HG02870 (cell line): Measurements from ENCODE around the gene SSH2.
"Not testable (repeated sequence)": the region's sequence is repeated elsewhere in the genome, so short reads cannot be mapped to it uniquely, and the experiment has no call there.

Experiments
- ATAC-seq: cut with Tn5 transposase; IDR thresholded peaks from one replicate; pipeline ENCODE4 v1.9.1; 2021; ENCODE audit warnings: mild to moderate bottlenecking, moderate library complexity; ENCODE audit not compliant: unreplicated experiment

The SSH2 gene

DNA sequence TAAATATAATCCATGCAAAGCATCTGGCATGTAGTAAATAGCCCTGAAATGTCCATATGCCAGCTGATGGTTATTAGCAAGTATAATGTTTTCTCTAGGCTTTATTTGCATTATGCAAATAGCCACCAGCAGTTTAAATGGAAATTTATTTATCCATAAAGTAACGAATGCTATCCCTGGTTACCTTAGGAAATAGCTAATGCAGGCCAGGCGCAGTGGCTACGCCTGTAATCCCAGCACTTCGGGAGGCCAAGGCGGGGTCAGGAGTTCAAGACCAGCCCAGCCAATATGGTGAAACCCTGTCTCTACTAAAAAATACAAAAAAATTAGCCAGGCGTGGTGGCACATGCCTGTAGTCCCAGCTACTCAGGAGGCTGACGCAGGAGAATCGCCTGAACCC lies 254.1 kb downstream of the SSH2 start:
- not testable (repeated sequence) for ATAC-seq

DNA sequence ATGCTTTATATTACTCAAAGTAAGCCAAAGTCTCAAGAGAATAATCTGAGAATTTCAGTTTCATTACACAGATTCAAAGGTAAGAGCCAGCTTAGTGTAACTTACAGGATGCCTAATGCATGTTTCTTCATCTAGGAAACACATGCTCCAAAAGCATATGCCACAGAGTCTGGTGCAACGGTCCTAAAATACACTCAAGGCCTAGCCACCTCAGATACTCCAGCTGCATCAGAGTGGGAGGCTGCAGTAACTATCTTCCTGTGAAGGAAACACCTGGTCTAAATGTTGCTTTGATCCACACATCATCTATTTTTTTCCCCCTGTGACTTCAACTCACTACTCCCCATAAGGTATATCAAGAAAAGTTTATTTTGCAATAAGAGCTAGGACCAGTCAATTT lies 255.7 kb downstream of the SSH2 start:
- ATAC-seq, result no peak

DNA sequence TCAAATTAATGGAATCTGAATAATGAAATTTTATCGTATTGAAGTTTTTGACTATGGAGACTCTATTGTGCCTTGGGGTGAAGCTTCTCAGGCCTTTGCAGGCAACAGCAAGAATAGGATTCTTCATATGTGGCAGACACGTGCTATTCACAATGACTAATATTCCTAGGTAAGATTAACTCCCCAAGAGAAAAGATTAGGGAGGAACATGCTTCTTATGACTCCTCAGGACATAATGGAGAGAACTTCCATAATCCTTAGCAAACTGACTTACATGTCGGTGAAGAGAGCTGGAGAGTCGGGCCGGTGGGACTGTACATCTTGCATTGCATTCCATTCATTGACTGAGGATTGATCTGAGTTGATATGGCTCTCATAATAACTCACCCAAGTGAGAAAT lies 258.4 kb downstream of the SSH2 start:
- ATAC-seq, result no peak

DNA sequence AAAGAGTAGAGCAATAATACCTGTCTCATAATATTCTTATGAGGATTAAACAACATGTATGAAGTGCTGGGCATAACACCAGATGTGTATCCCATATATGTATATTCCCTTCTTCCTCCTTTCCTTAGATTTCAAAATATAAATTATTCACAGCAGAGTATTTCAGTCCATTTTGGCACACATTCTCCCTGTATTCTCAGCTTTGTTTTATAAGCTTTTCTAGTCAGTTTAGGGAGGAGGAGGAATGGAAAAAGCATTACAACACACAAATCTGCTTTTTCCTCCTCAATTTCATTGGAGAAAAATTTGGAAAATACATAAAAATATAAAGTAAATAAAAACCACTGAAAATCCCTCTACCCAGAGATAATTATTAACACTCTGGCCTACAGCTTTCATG lies 260.8 kb downstream of the SSH2 start:
- ATAC-seq, result no peak

DNA sequence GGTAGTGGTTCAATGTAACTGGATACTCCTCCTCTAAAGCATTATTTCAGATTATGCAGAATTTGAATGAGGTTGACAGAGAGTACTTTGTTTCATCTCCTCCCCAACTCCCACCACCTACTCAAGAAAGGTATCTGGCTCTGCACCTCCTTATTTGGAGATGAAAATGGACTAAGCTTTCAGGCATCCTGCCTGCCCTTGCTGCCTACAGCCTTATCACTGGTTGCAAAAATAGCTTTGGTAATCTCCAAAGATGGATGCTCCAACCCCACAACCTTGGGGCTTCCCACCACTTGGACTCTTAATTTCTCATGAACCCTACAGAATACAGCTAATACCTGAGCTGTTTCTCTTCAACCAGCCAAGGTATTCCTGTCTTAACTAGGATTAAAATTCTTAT lies 262.1 kb downstream of the SSH2 start:
- ATAC-seq, result no peak

DNA sequence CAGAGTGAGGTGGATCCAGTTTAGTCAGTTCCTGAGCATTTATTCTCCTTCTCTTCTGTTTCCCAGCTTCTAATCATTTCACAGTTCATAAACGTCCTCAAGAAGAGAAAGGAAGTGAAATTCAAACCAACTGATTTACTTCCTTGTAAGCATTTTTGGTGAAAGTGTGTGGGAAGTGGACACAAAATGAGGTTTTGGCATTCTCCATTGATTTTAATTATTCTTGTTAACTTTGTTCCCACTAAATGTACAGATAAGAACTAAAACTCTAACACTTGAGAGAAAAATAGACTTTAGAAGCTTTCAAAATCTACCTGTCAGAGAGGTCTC lies 264.6 kb downstream of the SSH2 start:
- ATAC-seq, result no peak

DNA sequence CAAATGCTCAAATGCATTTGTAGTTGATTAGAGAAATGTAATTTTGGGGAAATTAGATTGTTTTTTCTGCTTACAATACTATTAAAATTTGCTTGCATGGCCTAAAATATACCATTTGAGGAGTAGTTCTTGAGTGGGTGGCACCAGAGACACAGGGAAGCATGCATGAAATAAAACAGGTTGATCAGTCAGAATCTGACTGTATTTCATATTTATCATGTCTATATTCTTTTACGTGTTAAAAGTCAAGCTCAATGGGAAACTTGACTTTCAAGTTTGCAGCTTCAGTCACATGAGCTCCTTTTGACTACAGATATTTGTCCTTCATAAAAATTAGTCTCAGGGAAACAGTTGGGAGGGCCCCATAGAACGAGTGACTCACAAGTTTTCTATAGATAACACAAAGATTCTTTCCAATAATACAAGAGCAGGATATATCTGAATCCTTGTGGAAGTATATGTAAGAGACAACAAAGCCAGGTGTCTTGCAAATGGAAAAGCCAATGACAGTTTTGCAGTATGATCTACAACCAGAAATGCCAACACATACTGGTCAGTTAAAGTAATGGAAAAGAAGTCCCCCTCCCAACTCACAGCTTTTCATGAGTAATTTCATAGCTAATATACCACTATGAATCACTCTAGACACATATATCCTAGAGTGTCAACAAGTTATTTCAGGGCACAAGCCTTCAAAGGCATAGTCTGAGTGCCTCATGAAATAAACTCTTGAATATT lies 265.1 kb downstream of the SSH2 start:
- no peak for ATAC-seq

DNA sequence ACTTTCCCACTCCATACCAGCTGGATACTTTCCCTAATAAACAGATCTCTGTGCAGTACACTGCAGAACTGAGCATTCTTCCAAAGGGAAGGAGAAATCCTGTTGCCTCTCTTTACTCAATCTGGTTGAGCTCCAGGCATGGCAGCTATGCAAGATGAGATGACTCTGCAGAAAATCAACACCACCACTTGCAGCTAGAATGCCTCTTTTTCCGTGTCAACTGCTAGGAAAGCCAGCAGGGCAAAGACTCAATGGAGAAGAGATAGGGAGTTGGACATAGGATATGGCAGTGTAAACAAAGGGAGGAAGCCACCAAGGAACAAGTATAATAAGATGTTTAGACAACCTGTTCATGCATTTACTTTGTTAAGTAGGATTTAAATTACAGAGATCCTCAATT lies 266.9 kb downstream of the SSH2 start:
- ATAC-seq, result no peak

DNA sequence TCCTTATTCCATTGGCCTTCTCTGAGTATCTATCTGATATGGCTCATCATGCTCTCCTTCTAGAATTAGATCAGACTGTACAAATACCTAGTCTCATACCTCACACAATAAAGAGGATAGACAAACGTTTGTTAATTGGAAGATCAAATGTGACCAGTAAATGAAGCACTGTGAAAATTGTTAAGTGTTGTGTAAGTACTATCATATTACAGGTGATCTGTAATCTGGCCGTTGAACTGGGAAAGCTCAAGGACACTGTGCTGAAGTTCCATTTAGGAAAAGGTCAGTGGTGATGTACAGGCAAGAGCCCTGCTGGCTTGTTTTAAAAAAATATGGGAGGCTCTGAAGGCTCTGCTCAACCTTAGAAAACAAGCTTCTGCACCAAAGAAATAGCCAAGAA lies 268.8 kb downstream of the SSH2 start:
- ATAC-seq, result no peak

DNA sequence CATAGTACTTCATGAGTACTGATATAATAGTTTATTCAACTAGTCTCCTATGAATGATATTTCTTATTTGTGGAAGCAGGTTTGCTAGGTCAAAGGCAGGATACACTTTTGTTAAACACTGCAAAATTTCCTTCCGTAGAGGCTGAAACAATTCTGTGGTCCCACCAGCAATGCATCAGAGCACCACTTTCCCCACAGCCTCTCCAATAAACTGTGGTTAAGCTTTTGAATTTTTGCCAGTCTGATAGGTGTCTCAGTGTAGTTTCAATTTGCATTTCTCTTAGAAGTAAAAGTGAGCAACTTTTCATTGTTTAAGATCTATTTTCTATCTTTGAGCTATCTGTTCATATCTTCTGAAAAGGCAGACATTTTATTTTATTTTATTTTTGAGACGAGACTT lies 270.9 kb downstream of the SSH2 start:
- no peak for ATAC-seq

DNA sequence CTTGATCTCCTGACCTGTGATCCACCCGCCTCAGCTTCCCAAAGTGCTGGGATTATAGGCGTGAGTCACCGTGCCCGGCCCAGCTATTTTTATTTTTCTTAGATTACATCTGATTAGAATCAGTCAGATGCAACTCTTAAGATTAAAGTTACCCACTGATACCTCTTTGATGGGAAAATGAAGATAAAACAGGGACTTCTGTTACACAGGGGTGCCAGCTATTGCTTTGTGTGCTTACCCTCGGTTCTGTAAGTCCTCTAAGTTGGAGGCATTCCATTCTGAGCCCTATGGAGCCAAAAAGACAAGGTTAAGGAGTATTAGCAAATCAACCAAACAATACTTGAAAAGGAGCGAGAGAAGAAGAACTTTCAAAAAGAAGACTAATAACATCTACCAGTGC lies 274.7 kb downstream of the SSH2 start:
- no peak for ATAC-seq

DNA sequence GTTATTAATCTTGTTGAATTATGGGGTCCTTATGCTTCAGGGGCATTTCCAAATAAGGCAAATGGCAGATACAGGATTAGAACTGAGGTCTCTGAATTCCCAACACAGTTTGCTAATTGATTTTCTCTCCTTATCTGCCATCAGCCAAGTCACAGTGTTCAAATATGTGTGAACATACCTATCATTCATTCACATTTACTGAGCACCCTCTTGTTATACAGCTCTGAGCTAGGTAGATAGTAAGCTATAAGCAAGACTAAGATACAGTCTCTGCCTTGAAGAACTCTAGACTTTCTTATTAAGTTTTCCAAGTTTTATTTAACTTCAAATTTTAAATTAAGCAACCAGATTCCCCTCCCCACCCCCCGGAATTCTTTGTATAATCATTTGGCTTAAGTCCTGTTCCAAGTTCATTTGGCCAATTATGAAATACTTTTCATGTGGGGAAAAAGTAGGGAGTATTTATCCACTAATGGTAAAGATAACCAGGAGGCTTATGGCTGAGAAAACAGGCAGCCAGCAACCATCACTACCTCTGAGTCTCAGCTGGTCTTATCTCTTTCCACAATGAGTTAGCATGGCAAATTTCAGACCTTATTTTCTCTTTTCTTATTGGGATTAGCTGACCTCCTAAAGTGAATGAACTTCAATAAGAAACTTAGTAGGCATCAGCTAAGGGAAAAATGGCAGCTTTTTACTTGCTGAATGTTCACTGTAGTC lies 275.9 kb downstream of the SSH2 start:
- ATAC-seq, result no peak

DNA sequence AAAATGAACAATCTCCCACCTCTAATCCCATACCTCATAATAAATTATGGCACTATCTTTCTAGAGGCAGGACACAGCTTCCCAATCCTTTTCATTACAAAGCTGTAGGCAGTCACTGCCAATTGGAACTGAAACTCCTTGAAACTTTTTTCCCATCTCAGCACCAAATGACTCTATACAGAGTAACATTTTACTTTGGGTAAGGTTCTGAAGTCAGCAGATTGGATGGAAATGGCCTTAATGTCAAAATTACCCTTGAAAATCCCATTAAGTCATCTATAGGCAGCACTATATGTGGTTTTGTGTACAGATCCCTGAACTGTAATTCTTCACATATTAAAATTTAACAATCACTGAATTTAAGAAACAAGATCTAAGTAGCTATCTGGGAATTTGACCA lies 277.1 kb downstream of the SSH2 start:
- ATAC-seq, result no peak

DNA sequence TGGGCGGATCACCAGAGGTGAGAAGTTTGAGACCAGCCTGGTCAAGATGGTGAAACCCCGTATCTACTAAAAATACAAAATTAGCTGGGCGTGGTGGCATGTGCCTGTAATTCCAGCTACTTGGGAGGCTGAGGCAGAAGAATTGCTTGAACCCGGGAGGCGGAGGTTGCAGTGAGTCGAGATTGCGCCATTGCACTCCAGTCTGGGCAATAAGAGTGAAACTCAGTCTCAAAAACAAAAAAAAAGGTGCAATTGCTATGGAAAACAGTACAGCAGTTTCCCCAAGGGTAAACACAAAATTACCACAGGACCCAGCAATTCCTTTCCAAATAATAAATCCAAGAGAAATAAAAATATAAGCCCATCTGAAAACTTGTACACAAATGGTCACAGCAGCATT lies 278.1 kb downstream of the SSH2 start:
- not testable (repeated sequence) for ATAC-seq

DNA sequence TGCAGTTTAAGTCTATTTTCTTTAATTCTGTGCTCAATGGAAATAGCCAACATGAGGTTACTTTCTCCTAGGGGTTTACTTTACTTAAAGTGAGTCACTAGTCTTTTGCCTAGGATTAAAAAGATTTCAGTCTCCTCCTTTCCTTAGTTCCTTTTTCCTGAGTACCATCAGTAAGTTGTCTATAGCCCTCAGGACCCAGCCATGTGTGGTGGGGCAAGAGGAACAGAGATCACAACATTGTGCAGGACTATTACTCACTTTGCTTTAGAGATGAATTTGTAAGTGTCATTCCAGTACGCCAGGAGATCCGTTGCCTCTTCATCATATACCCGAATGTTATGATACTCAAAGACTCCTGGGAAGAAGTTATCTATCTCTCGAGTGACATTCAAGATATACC lies 279.6 kb downstream of the SSH2 start:
- no peak for ATAC-seq

DNA sequence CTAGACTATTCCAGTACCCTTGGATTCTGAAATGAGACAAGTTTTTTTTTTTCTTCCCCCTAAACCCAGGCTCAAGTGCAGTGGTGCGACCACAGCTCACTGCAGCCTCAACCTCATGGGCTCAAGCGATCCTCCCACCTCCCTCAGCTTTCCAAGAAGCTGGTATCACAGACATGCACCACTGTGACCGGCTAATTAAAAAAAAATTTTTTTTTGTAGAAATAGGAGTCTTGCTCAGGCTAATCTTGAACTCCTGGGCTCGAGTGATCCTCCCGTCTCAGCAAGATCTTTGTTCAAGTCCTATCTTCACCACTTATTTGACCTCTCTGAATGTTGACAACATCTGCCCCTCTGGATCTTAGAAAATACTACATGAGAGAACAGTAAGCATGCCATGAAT lies 280.7 kb downstream of the SSH2 start:
- ATAC-seq, result no peak

DNA sequence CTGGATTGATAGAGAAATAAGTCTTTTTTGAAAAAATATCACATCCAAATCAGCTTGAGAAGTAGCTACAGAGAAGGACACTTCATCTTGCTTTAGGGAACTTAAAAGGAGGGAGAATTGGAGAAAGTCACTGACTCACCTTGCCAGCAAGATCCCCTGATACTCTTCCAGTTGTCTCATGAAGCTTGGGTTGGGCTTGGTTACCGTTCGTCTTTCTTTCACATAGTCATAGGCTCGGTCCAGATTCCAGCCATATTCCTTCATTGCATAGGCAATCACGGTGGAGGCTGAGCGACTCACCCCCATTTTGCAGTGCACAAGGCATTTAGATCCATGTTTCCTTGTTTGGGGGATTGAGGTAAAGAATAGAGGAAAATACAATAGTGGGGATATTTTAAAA lies 282.0 kb downstream of the SSH2 start:
- no peak for ATAC-seq

DNA sequence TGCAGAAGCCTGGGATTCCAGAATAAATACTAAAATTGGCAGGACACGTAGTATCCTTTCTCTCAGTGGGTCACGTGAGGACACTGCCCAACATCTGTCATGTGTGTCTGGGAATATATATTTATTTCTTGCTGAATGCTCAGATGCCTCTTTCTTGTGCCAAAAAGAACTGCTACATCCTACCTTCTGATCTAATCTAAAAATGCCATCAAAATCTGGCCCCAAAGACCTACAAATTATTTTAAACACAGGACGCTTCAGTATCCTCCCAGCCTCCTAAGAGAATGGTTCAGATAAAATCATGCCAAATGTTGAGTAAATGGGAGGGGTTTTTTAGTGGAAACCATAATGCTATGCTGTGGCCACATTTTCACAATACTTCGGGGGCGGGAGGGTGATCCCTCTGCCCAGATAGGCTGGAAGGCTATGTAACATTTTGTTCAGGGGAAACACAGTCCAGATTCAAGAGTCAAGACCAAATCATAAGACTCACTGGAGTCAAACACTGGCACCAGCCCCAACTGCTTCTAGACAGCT lies 284.4 kb downstream of the SSH2 start:
- no peak for ATAC-seq

DNA sequence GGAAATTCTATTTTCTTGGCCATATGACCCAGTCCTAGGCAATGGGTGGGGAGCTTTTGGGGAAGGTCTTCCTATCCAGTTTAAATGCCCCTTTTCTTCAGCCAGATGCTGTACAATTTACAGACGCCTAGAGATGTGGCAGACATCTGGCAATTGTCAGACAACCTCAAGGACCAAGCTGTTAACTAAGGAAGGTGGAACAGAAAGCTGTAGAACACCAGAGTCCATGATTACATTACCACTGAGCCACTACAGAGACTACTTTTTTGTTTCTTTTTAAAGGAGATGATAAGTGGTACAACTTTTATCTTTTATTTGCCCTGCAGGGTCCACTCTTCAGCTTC lies 286.2 kb downstream of the SSH2 start:
- ATAC-seq, result no peak

DNA sequence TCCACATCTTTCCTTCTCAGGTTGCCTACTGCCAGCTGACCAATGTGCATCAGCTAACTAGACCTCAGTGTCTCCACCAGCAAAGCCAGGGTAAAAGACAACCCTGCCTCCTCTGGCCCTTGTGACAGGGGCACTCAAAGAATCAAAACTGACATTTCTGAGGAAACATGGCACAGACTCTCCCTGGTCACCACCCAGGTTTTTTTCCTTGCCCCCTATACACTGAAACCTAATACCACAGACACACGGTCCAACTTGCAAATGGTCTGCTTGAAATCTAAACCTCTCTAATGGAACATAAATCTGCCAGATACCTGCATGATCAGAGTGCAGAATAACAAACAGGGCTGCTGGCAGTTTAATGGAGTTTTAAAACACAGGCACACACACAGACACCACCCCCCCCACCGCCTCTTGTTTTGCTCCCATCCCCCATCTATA lies 287.8 kb downstream of the SSH2 start:
- ATAC-seq, result no peak

DNA sequence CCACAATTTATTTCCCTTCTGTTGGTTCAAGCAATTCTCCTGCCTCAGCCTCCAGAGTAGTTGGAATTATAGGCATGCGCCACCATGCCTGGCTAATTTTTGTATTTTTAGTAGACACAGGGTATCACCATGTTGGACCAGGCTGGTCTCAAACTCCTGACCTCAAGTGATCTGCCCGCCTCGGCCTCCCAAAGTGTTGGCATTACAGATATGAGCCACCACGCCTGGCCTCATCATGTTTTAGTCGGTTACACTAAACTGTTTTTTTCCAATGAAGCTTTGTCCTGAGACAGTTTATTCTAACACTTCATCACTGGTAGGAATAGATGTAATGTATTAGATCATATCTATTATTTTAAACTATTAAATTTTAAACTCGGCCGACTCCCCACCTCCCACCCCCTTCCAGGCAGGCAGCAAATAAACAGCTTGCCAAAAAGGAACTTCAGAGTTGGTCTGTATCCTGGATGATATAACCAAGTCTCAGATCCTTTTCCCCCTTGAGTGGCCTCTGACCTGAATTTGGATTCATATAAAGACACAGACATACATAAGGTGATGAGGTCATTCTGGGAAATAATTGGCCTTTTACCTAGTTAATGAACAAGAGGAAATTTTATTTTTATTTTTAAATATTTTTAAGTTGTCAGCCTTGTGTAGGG lies 288.9 kb downstream of the SSH2 start:
- no peak for ATAC-seq

DNA sequence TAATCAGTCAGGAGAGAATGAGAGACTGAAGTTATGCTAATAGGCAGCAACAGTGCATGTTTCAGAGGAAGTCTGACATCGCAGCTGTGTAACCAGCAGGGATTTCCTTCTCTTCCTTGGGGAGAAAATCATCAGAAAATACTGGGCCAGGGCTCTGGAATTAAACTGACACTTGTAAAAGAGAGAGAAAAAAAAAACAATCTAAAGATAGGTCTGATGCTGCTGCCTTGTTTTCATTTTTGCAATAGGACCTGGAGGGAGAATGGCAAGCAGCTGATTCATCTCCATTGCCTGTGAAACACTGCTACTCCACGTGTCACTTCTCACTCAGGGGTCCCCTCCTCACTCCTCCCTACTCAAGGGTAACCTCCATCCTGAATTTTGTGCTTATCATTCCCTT lies 289.6 kb downstream of the SSH2 start:
- ATAC-seq, result no peak
